GM18873 (cell line): ENCODE data around the gene CGN.
"Not testable (repeated sequence)": the region's sequence is repeated elsewhere in the genome, so short reads cannot be mapped to it uniquely, and the experiment has no call there.

Source experiments
- ATAC-seq: cut with Tn5 transposase; IDR thresholded peaks from one replicate; pipeline ENCODE4 v1.9.1; 2021; ENCODE audit warnings: mild to moderate bottlenecking, moderate library complexity, moderate number of reproducible peaks; ENCODE audit not compliant: unreplicated experiment, low FRiP score

The CGN gene

GRCh38 chr1:151522427-151522826, 11.2 kb downstream of the CGN start:
- ATAC-seq = not testable (repeated sequence)

GRCh38 chr1:151523326-151523725, 12.1 kb downstream of the CGN start:
- no peak for ATAC-seq

GRCh38 chr1:151524736-151525135, 13.5 kb downstream of the CGN start:
- no peak for ATAC-seq

GRCh38 chr1:151526735-151527525, 15.7 kb downstream of the CGN start:
- no peak for ATAC-seq

GRCh38 chr1:151529211-151529702, 18.1 kb downstream of the CGN start:
- ATAC-seq = no peak

- no peak for ATAC-seq
Observed at GRCh38 chr1:151529781-151530180, 18.6 kb downstream of the CGN start.

- no peak for ATAC-seq
Observed at GRCh38 chr1:151530461-151530860, 19.3 kb downstream of the CGN start.

- ATAC-seq = no peak
Observed at GRCh38 chr1:151533870-151534269, 22.7 kb downstream of the CGN start.

GRCh38 chr1:151534662-151535278, 23.6 kb downstream of the CGN start:
- ATAC-seq = no peak

GRCh38 chr1:151535326-151536271, 24.4 kb downstream of the CGN start:
- no peak for ATAC-seq

- ATAC-seq = no peak
Observed at GRCh38 chr1:151536499-151536898, 25.3 kb downstream of the CGN start.

- ATAC-seq = no peak
Observed at GRCh38 chr1:151537112-151537511, 25.9 kb downstream of the CGN start.

GRCh38 chr1:151539321-151540020, 28.3 kb downstream of the CGN start:
- ATAC-seq = peak; percentile 5

GRCh38 chr1:151540021-151540981, 29.1 kb downstream of the CGN start, which contains the start of gene TUFT1:
Gene TUFT1, plus strand, starts transcription at chr1:151540309. Its CDS starts 58 bp downstream, at chr1:151540367.
- ATAC-seq = peak; percentile 89

- no peak for ATAC-seq
Observed at GRCh38 chr1:151540982-151541377, 29.8 kb downstream of the CGN start.

- no peak for ATAC-seq
Observed at GRCh38 chr1:151541752-151542151, 30.6 kb downstream of the CGN start.

GRCh38 chr1:151542710-151543129, 31.5 kb downstream of the CGN start:
- no peak for ATAC-seq

- ATAC-seq = no peak
Observed at GRCh38 chr1:151545542-151545941, 34.4 kb downstream of the CGN start.
